AG08396 (cell line): ENCODE measurements around the gene MFF.

Experiments
- DNase-seq: peaks from one replicate; pipeline ENCODE4 v3.0.0; 2012; ENCODE audit warnings: low spot score, mixed read lengths

Gene MFF, protein sequence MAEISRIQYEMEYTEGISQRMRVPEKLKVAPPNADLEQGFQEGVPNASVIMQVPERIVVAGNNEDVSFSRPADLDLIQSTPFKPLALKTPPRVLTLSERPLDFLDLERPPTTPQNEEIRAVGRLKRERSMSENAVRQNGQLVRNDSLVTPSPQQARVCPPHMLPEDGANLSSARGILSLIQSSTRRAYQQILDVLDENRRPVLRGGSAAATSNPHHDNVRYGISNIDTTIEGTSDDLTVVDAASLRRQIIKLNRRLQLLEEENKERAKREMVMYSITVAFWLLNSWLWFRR

DNA sequence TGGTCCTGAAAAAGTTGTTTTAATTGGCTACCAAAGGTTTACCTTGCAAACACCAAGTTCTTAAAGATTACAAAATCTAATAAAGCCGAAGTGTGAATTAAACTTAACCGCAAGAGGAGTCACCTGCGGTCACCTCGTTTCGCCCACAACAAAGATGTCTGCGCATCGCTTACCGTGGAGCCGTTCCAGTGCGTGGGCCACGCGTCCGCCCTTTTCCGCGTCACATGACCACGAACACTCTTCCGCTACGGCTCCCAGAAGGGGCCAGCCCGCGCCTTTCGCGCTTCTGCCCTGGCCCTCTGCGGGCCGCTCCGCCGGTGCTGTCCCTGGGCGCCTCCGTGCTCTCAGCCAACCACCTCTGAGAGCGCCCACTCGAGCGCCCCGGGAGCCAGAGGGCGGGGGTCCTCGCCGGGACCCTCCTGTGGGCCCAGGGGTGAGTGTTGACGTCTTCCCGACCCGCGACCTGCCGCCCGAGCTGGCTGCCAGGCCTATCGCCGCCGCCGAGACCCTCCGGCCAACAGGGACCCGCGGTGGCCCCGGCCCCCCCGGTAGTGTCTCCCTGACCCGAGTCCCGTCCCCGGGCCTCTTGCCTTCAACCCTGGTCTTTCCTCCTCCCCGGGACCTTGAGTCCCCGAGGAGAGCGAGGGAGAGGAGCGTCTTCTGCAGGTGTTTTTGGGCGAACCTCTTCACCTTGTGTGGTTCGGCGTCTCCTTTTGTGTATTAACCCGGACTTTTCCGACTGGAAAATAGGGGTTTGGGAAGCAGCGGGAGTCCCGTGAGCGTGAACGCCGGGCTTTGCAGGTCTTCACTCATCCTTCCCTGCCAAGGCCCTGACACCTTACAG lies at the start of gene MFF:
Gene MFF, plus strand, starts transcription at position 257 of the 844 bp plus-strand sequence. CDS start 5,415 bp downstream, outside the sequence.
- peak; percentile 98 for DNase-seq

DNA sequence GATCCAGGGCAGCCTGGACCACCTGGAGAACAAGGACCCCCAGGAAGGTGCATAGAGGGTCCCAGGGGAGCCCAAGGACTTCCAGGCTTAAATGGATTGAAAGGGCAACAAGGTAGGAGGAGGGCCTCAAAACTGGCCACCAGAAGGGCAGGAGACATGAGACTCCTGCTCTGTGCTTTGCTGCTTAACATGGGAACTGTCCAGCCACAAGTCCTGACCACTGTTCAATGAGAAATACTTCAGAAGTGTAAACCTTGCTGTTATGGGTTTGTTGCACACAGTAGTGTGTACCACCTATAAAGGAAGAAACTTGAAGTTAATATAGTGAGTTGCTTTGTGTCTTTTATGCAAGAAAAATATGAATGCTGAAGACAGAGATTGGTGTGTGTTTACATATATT lies 44.2 kb upstream of the MFF start:
- DNase-seq = no peak

DNA sequence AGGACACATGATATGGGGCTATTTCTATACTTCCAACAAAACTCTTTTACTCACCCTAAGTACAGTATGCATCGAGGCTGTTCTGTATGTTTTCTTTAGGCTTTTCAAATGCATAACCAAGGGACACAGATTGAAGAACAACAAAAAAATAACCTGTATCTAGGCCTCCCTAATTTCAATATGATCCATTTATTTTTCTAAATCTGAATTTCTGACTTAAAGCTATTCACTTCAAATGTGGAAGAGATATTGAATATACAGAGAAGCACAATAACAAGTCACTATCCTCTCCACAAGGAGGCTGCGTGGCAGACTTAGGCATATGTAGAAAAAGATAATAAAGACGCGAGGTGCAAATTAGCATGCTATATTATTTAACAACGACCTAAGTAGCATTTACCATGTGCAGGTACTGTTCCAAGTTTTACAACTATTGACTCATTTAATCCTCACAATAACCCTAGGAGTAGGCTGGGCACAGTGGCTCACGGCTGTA lies 39.3 kb upstream of the MFF start:
- no peak for DNase-seq

DNA sequence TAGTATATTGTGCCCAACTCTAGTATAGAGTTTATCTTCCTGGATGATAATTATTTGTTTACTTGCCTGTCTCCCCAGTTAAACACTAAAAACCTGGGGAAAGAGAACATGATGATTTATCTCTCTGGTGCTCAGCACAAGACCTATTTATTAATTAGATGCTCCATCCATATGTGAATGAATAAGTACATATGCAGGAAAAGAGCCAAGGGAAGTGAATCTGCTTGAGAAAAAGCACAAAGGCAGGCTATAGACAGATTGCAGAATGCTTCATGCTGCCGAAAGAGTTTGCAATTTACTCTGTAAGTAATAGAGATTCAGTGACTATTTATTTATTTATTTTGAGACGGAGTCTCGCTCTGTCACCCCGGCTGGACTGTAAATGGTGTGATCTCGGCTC lies 37.3 kb upstream of the MFF start:
- no peak for DNase-seq

DNA sequence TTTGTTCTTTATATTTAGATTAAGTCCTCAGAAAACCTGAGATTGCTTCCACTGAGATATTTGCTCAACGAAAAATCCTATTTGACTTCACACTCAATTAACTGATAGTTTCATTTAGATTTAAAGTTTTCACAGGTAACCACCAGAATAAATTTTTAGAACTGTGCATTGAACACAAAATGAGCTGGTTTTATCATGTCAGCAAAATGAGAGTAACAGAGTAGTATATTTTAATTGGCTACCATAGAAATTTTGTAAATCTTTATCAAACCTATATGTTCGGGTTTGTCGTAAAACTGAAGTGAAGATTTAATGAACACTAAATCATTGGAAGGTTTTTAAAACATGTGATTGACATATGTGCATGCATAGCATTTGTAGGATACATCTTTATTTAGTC lies 32.7 kb upstream of the MFF start:
- DNase-seq = no peak

DNA sequence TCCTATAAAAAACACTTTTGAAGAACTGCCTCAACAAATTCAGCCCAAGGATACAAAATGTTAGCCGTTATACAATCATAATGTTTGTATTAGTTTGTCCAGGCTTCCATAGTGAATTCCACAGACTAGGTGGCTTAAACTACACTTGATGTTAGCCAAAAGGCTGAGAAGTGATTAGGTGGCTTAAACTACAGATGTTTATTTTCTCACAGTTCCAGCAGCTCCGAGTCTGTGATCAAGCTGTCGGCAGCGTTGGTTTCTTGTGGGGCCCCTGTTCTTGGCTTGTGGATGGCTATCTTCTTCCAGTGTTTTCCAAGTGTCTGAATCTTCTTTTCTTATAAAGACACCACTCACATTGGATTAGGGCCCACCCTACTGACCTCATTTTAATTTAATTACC lies 31.5 kb upstream of the MFF start:
- no peak for DNase-seq

DNA sequence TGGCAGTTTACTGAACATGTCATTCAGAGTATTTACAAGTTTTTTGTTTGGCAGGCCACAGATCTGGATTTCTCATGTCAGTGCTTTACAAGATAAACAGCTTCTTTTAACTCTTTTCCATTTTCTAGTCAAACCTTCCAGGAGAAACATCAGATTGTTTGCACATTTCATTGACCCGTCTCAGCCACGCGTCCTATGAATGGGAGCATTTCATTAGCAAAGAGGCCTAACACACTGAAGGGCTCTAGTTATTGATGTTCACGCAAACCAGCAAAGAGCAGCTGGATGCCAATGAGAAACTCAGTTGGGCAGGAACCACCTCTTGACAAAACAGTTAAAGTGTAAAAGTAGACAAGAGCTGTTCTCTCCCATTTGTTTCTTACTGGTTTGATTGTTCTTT lies 29.2 kb upstream of the MFF start:
- DNase-seq = no peak

DNA sequence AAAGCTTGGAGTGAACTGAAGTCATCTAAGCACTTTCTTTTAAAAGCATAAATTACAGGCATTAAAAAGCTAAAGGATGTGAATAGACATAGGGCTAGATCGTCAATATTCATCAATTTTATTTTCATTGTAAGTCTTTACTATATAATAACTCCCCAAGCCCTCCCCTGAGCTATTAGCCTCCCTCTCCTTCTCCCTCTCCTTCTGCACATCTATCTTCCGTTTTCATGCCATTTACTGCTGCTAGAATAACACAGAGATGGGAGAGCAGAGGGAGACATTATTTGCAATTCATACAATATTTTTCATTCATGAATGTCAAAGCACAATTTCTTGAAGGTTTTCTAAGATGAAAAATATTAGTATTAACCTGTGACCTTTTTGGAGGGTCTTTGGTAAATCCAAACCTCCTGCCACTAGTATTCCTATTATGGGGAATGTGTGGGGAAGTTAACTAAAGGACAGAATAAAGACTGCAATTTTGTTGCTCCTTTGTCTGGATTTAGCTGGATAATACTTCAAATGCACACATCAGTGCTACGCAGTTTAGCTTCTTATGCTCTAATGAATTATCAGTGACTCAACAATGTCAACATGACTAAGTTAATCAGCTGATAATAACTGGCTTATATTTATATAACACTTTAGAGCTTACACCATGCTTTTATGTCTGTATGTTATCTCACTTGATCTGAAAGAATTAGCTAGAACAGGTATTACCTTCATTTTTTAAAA lies 28.2 kb upstream of the MFF start:
- DNase-seq = no peak

DNA sequence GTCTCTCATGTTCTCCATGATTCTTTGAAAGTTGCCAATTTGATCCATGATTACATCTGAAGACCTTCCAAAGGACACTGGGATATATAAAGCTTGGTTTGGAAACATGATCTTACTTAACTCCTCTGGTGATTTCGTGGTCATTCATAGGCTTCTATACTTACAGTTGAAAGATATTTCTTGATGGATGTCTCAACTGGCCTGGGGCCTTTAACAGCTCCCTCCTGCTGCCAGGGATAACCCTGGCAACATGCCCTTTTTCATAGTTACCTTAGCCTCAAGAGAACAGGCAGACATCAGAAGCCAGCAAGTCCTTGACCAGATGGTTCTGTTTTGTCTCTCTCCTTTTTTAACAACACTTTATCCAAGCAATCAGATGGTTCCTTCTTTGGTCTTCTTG lies 23.5 kb upstream of the MFF start:
- no peak for DNase-seq

DNA sequence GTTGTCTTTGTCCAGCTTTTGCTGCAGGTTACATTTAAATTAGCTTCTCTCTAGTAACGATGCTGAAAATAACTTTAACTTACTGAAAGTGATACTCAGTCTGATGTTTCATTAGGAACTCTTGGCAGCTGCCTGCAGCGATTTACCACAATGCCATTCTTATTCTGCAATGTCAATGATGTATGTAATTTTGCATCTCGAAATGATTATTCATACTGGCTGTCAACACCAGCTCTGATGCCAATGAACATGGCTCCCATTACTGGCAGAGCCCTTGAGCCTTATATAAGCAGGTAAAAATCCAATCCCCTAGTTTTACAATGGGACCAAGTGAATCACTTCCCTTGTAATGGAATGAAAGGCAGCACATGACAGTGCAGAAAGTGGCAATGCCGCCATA lies 16.3 kb upstream of the MFF start:
- no peak for DNase-seq

DNA sequence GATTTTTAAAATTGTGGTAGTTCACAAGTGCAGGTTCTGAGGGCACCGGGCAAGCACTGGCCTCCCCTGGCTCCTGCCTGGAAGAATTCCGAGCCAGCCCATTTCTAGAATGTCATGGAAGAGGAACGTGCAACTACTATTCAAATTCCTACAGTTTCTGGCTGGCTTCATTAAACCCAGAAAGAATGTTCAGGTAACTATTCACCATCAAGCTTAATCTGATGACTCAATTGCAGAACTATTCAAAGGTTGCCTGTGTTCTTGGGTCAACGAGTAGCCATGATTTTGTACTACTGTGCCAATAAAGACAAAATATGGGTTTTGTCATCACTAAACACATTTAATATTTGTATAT lies 14.3 kb upstream of the MFF start:
- DNase-seq = no peak

DNA sequence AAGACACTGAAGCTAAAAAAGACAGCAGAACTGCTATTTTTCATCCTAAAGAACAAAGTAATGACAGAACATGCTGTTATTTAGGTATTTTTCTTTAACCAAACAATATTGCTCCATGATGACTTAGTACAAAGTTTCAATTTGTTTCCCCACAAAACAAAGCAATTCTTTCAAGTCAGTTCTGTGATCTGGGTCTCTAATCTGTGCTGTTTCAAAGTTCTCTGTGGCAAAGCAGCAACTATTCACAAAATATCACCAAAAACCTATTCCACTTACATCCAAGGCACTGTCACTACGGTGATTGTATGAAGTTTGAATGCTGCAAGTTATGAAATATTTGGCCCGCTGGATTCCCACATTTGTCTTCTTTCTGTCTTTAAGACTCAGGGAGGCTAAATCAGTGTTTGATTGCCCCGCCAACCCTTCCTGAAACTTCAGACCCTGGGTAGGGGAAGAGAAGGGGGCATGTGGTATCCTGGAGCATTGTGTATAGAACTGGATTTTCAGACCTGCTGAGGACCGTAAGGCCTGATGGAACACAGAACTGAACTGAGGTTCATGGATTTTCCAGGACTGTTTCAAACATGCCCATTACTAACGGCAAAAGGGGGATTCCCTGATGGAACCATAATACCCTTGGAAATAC lies 13.1 kb upstream of the MFF start:
- no peak for DNase-seq

DNA sequence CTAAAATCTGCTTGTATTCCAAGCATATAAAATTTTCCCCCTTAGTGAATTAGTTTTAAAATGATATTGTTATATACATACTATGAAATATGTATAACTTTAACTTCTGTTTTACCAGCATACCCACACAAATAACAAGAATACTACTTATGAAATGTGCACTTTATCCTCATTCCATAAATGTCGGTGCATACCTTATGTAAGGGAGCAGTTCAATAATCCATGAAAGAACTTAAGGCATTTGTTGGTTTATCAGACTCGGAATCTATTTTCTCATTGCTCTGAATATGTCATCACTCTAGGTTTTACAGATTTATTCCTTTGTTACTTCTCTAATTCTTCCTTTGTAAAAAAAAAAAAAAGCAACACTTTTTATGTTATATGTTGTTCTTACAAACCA lies 12.5 kb upstream of the MFF start:
- DNase-seq = no peak

DNA sequence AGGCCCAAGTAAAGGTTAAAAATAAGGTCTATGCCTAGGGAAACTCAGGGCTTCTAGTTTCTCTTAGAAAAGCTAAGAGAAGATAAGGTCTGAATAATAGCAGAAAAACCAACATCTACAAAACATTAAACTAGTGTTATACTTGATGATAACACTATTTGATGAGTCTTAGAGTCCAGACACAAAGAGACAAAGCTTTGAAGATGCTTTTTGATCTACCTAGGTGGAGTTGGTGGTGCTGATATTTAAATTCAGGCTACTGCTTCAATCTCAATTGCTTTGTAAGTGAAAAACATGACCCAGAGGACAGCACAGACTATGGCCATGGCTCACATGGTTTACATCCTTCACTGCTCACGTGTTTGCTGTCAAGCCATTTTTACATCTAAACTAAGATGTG lies 11.7 kb upstream of the MFF start:
- DNase-seq = no peak

DNA sequence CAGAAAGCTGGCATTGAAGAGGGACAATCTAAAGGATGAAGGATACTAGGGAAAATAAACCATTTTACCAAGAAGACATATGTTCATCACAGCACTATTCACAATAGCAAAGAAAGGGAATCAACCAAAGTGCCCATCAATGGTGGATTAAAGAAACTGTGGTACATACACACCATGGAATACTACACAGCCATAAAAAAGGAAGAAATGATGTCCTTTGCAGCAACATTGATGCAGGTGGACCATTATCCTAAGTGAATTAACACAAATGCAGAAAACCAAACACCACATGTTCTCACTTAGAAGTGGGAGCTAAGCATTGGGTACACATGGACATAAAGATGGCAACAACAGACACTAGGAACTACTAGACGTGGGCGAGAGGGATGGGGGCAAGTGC lies 7.2 kb upstream of the MFF start:
- no peak for DNase-seq

DNA sequence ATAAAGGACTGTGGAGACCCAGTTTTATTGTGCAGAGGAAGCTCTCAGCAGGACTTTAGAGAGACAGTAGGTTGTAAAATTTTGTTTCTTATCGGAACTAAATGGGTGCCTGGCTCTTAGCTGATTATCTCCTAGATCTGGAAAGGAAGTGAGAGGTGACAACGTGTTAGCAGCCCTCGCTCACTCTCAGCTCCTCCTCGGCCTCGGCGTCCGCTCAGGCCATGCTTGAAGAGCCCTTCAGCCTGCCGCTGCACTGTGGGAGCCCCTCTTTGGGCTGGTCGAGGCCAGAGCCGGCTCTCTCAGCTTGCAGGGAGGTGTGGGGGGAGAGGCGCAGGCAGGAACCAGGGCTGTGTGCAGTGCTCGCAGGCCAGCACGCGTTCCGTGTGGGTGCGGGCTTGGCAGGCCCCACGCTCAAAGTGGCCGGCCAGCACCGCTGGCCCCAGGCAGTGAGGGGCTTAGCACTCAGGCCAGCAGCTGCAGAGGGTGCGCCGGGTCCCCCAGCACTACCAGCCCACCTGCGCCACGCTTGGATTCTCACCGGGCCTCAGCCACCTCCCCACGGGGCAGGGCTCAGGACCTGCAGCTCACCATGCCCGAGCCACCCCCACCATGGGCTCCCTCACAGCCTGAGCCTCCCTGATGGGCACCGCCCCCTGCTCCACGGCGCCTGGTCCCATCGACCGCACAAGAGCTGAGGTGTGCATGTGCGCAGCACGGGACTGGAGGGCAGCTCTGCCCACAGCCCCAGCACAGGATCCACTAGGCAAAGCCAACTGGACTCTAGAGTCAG lies 4.6 kb upstream of the MFF start:
- DNase-seq = no peak

DNA sequence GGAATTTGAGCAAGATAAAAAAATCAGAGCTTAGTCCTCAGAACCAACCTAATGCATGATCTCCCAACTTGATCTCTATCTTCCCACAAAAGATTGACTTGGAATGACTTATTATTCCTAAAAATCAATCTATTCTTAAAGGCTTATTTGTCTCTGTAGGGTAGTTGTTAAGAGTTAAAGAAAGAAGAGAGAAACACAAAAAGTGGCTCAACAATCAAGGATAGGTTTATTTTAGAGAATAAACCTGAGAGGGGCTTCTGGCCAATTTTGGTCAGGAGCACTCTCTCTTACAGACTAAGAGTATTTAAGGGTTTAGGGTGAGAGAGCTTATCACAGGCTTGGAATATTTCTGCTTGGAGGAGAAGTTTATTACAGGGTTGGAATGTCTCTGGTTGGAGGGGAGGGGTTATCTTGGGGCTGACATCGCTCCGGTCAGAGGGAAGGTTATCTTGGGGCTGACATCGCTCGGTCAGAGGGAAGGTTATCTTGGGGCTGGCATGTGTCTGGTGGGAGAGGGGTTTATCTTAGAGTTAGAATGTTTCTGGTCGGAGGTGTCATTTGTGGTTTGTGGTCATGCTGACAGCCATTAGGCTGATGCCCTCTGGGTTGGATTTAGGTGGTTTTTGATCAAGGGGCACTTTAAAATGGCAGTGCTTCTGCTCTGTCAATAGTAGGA lies 2.4 kb upstream of the MFF start:
- no peak for DNase-seq

DNA sequence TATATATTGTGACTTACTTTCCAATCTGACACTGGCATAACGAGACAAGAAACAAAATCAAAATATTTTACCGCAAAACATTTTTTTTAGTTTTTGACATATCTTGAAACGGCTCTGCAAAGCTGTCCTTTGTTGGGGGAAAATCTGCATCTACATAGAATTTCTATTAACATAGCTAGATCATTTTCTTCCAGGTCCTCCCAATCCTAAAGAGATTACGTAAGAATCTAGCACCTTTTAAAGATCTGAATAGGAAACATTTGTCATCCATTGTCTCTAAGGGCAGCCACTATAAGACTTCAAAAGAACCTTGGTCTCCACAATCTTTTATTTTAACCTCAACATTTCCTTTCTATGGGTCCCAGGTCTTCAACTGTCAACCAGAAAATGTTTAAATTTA lies 1.2 kb upstream of the MFF start:
- no peak for DNase-seq

DNA sequence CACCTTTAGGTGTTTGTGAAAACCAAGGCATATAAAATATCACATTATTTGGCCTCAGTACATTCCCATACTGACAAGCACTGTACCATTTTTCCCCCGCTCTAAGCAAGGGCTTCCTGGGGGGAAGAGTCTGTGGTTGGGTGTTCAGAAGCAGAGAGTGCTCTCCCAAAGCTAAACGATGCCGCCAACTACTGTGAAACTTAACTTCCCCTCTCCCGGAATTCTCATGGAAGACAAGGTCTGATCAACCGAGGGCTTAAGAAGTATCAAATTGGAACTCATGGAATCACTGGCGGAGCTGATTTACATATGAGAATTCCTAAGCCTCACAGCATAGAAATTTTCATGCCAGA lies 433 bp upstream of the MFF start:
- peak; percentile 54 for DNase-seq

DNA sequence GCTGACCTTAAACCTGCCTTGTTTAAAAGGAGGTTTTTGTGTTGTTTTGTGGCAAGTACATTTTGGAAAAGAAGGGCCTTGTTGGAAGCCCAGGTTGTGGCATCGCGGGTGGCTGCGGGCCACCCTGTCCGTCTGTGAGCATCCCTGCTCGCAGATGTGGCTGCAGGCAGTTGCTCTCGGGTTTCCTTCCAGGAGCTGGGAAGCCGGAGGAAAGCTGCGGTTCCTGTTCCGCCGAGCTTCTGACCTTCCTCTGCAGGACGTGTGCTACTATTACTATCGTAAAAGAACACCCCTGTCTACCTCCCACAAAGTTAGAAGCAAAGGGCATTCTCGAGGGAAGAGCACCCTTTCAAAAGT lies 766 bp downstream of the MFF start:
- DNase-seq = peak; percentile 60

DNA sequence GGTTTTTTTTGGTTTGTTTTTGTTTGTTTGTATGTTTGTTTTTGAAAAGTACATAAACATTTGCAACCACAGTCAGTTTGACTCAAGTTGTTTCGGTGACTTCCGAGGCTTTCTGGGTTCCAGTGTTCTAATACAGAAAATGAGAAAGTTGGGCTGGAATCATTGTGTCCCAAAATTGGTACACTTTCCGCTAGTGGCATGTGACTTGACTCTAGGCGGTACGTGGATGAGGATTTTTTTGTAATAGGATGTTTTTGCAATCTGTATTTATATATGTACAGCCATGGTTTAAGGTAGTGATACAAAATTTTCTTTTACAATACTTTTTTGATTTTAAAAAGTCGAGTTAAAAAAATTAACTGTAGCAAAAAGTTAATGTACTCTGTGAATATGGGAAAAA lies 1.7 kb downstream of the MFF start:
- DNase-seq = no peak
